Measurements from ENCODE around the gene ADAMTS15. TPM values are rescaled to one million over a fixed set of nuclear protein-coding genes. Genes with fewer than 3 reads are reported as not detected.

The ADAMTS15 gene
- total RNA-seq, 4 donors from 2014 or later: 6.6 to 11.4 (median 10.3) TPM

DNA sequence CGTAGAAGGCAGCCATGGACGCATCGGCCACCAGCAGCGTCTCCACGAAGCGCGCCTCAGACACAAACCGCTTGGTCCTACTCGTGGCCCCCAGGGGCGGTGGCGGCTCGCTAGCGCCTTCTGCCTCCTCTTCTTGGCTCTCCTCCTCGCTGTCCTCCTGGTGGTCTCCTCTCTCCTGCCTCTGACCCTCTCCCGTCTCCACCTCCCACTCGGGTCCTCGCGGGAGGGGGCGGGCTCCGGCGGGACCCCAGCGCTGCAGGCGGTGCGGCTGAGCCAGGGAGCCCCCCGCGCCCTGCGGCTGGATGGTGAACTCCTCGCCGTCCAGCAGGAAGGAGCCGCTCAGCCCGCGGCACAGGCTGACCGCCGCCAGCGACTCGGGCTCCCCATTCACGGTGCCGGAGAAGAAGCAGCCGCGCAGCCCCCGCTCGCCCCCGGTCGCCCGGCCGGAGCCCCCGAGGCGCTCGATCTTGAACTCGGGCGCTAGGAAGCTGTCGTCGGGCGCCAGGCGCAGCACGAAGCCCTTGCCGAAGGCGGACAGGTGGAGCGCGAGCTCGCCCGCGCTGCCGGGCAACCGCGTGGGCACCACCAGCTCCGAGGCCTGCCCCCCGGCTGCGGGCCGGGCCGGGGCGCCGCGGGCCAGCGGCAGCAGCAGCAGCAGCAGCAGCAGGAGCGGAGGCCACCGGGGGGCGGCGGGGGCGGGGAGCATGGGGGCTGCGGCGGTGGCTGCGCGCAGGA lies 20.7 kb upstream of the ADAMTS15 start:
- peaks cover 0 to 19% (median 0%) of the 10 kb centered on the region in 4 donors for H3K27me3 ChIP-seq
- TF ChIP-seq, protein P1, sequence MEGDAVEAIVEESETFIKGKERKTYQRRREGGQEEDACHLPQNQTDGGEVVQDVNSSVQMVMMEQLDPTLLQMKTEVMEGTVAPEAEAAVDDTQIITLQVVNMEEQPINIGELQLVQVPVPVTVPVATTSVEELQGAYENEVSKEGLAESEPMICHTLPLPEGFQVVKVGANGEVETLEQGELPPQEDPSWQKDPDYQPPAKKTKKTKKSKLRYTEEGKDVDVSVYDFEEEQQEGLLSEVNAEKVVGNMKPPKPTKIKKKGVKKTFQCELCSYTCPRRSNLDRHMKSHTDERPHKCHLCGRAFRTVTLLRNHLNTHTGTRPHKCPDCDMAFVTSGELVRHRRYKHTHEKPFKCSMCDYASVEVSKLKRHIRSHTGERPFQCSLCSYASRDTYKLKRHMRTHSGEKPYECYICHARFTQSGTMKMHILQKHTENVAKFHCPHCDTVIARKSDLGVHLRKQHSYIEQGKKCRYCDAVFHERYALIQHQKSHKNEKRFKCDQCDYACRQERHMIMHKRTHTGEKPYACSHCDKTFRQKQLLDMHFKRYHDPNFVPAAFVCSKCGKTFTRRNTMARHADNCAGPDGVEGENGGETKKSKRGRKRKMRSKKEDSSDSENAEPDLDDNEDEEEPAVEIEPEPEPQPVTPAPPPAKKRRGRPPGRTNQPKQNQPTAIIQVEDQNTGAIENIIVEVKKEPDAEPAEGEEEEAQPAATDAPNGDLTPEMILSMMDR (IDR thresholded peaks at IDR 0.05): peak; percentile 37 to 45 (median 41)
- TF ChIP-seq EP300 (IDR thresholded peaks at IDR 0.05) (no peak), POLR2A (IDR thresholded peaks at IDR 0.05; ENCODE audit: low read depth) (no peak), POLR2AphosphoS5 (IDR thresholded peaks at IDR 0.05) (peak in 1 of 2 donors; percentile 23)
- peak overlapping the region; percentile 57 to 78 (median 68) for H3K27ac ChIP-seq (replicated peaks in 1 of 4)
- H3K4me3 ChIP-seq: peak overlapping the region; percentile 61 to 74 (median 64)
- no CpG with 5 or more reads among the region's 84 CpGs for WGBS
- no peaks in the 10 kb centered on the region for H3K9me3 ChIP-seq
- no peak for DNase-seq (ENCODE audit: extremely low spot score)
- H3K4me1 ChIP-seq: peaks cover 21 to 53% (median 49%) of the 10 kb centered on the region in 4 donors
- intact Hi-C loops (cut with DNase I): loop anchor here (2.0 to 10.0 kb wide), 2 partner anchors 37 to 113 kb away; partner anchors contain the start of gene ZBTB44
- no peaks in the 10 kb centered on the region for H3K36me3 ChIP-seq

DNA sequence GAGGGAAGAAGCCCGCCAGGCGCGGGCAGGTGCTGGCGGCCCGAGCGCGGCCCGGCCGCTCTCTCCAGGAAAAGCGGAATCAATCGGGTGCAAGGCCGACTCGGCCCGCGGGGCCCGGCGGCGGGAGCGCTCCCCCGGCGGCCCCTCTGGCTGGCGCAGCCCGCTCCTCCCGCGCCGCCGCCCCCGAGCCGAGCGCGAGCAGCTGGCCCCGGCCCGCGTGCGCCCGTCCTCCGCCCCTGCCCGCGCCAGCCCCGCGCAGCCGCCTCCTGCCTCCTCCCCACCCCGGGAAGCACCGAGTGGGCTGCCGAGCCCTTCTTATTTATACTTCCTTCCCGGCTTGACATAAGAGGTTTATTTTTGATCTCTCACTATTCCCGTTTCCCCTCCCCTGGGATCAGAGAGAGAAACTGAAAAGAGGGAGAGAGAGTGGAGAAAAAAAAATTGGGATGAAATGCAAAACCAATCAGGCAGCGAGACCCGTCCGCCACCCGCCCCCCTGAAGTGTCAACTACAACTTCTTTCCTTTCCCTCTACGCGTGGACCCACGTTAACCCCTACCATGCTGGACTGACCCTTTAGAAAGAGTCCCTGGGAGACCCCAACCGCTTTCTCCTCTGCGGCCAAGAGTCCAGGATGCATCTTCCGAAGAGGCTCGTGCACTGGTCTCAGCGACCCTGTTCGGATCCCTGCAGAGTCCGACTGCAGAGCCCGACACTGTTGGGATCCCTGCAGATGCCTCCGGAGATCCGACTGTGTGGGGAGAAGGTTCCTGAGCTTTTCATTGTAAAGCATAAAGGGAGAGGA lies 19.9 kb upstream of the ADAMTS15 start, which contains the start of gene ADAMTS8:
TSS of gene ADAMTS8 (minus strand) at position 294 of the 804 bp plus-strand sequence. CDS start 323 bp downstream, outside the sequence.
- Histone ChIP-seq H3K36me3 (no peaks in the 10 kb centered on the region), H3K4me3 (peak within 1 kb of the TSS; percentile 61 to 74 (median 64)), H3K4me1 (peaks cover 21 to 53% (median 49%) of the 10 kb centered on the region in 4 donors), H3K27ac (replicated peaks in 1 of 4) (peak within 1 kb of the TSS; percentile 57 to 78 (median 68)), H3K9me3 (no peaks in the 10 kb centered on the region), H3K27me3 (peaks cover 0 to 19% (median 0%) of the 10 kb centered on the region in 4 donors)
- 3% methylated on average over 54 of the region's 64 CpGs for WGBS
- intact Hi-C loops (cut with DNase I): loop anchor here (1.0 to 10.0 kb wide), 3 partner anchors 38 to 466 kb away; partner anchors contain the start of gene ZBTB44
- DNase-seq (ENCODE audit: extremely low spot score): no peak
- TF ChIP-seq, protein P1 (IDR thresholded peaks at IDR 0.05): no peak
- peak in 1 of 2 donors; percentile 15 for TF ChIP-seq POLR2AphosphoS5 (IDR thresholded peaks at IDR 0.05)

DNA sequence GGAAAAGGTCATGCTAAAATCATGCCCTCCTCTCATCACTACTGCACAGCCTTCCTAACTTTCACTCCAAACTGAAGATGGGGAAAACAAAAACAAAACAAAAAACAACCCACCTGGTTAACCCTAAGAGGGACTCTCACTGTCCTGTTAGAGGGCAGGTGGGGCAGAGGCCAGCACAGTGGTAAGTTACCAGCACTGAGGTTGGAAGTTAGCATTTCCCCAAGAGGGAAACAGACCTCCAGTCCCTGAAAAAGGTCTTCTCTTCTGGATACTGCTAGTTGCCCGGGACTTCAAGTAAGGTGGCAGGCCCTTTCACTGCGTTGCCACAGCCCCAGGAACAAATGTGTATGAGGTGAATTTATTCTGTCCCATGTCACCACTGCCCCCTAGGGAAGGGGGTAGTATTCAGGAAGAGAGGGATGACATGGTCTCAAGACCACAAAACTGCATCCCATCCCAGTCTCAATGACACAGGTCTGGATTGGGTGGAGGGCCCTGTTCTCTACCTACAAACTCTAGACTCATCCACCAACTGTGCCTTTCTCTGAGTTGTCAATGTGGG lies 19.2 kb upstream of the ADAMTS15 start:
- no peak for DNase-seq (ENCODE audit: extremely low spot score)
- peaks cover 0 to 19% (median 0%) of the 10 kb centered on the region in 4 donors for H3K27me3 ChIP-seq
- H3K4me3 ChIP-seq: peak overlapping the region in 3 of 4 donors; percentile 62 to 74 (median 66)
- peaks cover 21 to 54% (median 49%) of the 10 kb centered on the region in 4 donors for H3K4me1 ChIP-seq
- peak overlapping the region in 2 of 4 donors; percentile 73 to 78 for H3K27ac ChIP-seq (replicated peaks in 1 of 4)
- H3K36me3 ChIP-seq: no peaks in the 10 kb centered on the region
- H3K9me3 ChIP-seq: no peaks in the 10 kb centered on the region
- intact Hi-C loops (cut with DNase I): loop anchor here (1.0 to 10.0 kb wide), 3 partner anchors 38 to 465 kb away; partner anchors contain the start of gene ZBTB44
- 79% methylated on average over 2 of the region's 2 CpGs for WGBS
- TF ChIP-seq EP300 (IDR thresholded peaks at IDR 0.05) (no peak), POLR2AphosphoS5 (IDR thresholded peaks at IDR 0.05) (no peak), POLR2A (IDR thresholded peaks at IDR 0.05; ENCODE audit: low read depth) (no peak)
- TF ChIP-seq, protein P1 (IDR thresholded peaks at IDR 0.05): no peak

DNA sequence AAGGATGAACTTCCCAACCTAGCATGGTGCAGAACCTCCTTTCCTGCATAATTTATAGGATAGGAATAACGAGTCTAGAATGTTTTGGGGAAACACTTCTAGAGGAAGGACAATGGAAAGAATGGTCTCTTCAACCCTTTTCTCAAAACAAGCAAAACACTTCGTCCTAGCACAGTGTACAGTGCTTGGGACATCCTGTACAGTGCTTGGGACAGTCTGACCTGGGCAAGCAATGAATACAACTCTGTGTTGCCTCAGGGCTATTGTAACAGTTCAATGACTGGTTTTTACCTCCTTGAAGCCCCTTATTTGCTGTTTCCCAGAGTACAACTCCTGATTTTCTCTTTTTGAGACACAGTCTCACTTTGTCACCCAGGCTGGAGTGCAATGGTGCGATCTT lies 18.5 kb upstream of the ADAMTS15 start:
- intact Hi-C loops (cut with DNase I): loop anchor here (1.0 to 10.0 kb wide), 4 partner anchors 39 to 464 kb away; partner anchors contain the start of gene ZBTB44
- TF ChIP-seq, protein P1 (IDR thresholded peaks at IDR 0.05): no peak
- no peak for TF ChIP-seq POLR2A (IDR thresholded peaks at IDR 0.05; ENCODE audit: low read depth)
- peak; percentile 41 for TF ChIP-seq EP300 (IDR thresholded peaks at IDR 0.05)
- peak; percentile 32 to 61 for TF ChIP-seq POLR2AphosphoS5 (IDR thresholded peaks at IDR 0.05)
- no peak for DNase-seq (ENCODE audit: extremely low spot score)
- Histone ChIP-seq H3K4me1 (peaks cover 22 to 56% (median 50%) of the 10 kb centered on the region in 4 donors), H3K27me3 (peaks cover 0 to 19% (median 0%) of the 10 kb centered on the region in 4 donors), H3K9me3 (no peaks in the 10 kb centered on the region), H3K36me3 (no peaks in the 10 kb centered on the region), H3K4me3 (no peak overlapping the region), H3K27ac (replicated peaks in 1 of 4) (peak overlapping the region in 1 of 4 donors; percentile 78)
- WGBS: 44% methylated on average over 3 of the region's 3 CpGs
